Testis (tissue), 3 donors: ENCODE data around the gene ITGA6. TPM values are rescaled to one million over a fixed set of nuclear protein-coding genes. Genes with fewer than 3 reads are reported as not detected.
"Not testable (repeated sequence)": the region's sequence is repeated elsewhere in the genome, so short reads cannot be mapped to it uniquely, and the experiment has no call there.

Experiments used
- DNase-seq: peaks from one replicate; pipeline ENCODE4 v3.0.0-alpha.2; 2019
- H3K27ac ChIP-seq, 2 donors: fragments of 200-600 bp; sonication (generic); one replicate each; pipeline ENCODE4 v1.5.1; 2019
- H3K27me3 ChIP-seq: fragments of 200-600 bp; sonication (generic); one replicate; pipeline ENCODE4 v1.5.1; 2019
- H3K36me3 ChIP-seq: fragments of 200-600 bp; sonication (generic); one replicate; pipeline ENCODE4 v1.5.1; 2017; ENCODE audit warnings: low read depth; ENCODE audit errors: missing control alignments
- H3K4me1 ChIP-seq: fragments of 200-600 bp; sonication (generic); one replicate; pipeline ENCODE4 v1.5.1; 2019
- H3K4me3 ChIP-seq, 2 donors: fragments of 200-600 bp; sonication (generic); one replicate each; pipeline ENCODE4 v1.5.1; 2017 to 2019
- H3K9me3 ChIP-seq: fragments of 200-600 bp; sonication (generic); one replicate; pipeline ENCODE4 v1.5.1; 2017
- POLR2A ChIP-seq: fragments of 450-650 bp; IDR thresholded peaks from one replicate; pipeline ENCODE4 v1.6.1; 2017; ENCODE audit warnings: antibody characterized with exemption, mild to moderate bottlenecking, moderate library complexity
- WGBS, 2 donors: methylation state at CpG; one replicate each; pipeline ENCODE4 v1.1.5; 2018; 5-methylcytosine and 5-hydroxymethylcytosine counted together
- intact Hi-C: fragments of 100-400 bp; cut with DNase I; formaldehyde crosslinking; loops from one replicate; pipeline ENCODE4 v1.15.1; 2023; ENCODE audit warnings: low total_unique reads
- polyA plus RNA-seq: library from polyadenylated mRNA; stranded (reverse); fragments of 350-450 nt; fragmentation: Illumina TruSeq; extraction: RNeasy Lipid Tissue Mini Kit (QIAGEN cat#74804); gene quantifications from one replicate; pipeline ENCODE4 v1.2.3, GENCODE V29; 2014; ENCODE audit warnings: low read depth, low replicate concordance; ENCODE audit not compliant: insufficient read depth
- total RNA-seq, 2 donors: library from RNA; depleted of rRNA; stranded (reverse); fragments of >200 nt; gene quantifications; one replicate each; pipeline ENCODE4 v1.2.3, GENCODE V29; 2016
- TF ChIP-seq, protein P1 (sequence below), 3 experiments: fragments of 450-650 bp in 2 of 3; fragments of 200-600 bp in 1 of 3; sonication (generic) in 1 of 3; IDR thresholded peaks; one replicate each; pipeline ENCODE4 v1.5.1; 2016 to 2019; ENCODE audit warnings: antibody characterized with exemption in 3 of 3, mild to moderate bottlenecking in 2 of 3, moderate library complexity in 1 of 3

ITGA6 gene
- total and polyA plus RNA-seq, 3 donors from 2014 or later, result 57.5 to 232 (median 166) TPM

DNA sequence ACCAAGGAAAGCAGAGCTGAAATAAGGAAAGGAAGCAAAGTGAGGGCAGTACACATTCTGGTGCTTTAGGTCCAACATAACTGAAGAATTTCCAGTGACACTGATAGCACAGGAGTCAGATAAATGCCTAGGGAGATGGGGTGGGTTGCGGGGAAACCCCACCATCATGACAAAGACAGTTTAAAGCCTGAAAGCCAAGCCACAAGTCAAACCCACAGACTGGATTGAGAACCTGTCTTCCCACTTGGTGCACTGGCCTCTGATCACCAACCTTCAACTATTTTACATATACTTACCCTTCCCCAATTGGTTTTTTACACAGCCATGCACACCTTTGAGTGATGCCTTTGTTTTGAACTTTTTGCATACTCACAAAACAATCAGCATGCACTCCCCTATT is 106.3 kb downstream of the ITGA6 start:
- intact Hi-C loops, result no loop called here
- H3K27me3 ChIP-seq, result no peaks in the 10 kb centered on the region
- H3K9me3 ChIP-seq, result no peaks in the 10 kb centered on the region
- no peak overlapping the region for H3K27ac ChIP-seq
- no peaks in the 10 kb centered on the region for H3K4me1 ChIP-seq
- TF ChIP-seq POLR2A, result no peak
- TF ChIP-seq, protein P1, sequence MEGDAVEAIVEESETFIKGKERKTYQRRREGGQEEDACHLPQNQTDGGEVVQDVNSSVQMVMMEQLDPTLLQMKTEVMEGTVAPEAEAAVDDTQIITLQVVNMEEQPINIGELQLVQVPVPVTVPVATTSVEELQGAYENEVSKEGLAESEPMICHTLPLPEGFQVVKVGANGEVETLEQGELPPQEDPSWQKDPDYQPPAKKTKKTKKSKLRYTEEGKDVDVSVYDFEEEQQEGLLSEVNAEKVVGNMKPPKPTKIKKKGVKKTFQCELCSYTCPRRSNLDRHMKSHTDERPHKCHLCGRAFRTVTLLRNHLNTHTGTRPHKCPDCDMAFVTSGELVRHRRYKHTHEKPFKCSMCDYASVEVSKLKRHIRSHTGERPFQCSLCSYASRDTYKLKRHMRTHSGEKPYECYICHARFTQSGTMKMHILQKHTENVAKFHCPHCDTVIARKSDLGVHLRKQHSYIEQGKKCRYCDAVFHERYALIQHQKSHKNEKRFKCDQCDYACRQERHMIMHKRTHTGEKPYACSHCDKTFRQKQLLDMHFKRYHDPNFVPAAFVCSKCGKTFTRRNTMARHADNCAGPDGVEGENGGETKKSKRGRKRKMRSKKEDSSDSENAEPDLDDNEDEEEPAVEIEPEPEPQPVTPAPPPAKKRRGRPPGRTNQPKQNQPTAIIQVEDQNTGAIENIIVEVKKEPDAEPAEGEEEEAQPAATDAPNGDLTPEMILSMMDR (IDR thresholded peaks at IDR 0.05), result no peak
- no peak for DNase-seq
- no peak overlapping the region for H3K4me3 ChIP-seq
- WGBS, 2 donors, result 92 to 100% methylated on average over 1 of the region's 1 CpG
- H3K36me3 ChIP-seq, result no peaks in the 10 kb centered on the region

DNA sequence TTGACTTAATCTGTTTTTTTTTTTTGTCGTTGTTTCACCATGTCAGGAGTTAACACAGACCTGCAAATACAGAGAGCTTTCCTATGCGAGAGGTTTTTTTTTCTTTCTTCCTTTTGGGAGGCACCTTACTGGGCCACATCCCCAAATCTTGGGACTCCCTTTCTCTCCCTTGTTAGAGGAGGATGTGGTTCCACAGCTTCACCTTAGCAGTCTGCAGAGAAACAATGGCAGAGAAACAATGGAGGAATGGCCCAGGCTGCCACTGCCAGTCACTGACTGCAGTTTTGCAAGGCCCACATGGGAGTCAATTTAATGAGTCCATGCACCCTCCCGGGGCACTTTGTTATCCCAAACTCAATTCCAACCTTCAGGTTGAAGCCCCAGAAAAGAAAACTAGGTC is 107.7 kb downstream of the ITGA6 start:
- no peak overlapping the region for H3K27ac ChIP-seq

DNA sequence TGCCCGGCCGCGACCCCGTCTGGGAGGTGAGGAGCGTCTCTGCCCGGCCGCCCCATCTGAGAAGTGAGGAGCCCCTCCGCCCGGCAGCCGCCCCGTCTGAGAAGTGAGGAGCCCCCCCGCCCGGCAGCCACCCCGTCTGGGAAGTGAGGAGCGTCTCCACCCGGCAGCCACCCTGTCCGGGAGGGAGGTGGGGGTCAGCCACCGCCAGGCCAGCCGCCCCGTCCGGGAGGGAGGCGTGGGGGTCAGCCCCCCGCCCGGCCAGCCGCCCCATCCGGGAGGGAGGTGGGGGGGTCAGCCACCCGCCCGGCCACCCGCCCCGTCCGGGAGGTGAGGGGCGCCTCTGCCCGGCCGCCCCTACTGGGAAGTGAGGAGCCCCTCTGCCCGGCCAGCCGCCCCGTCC is 110.5 kb downstream of the ITGA6 start:
- H3K27me3 ChIP-seq, DNase-seq, H3K4me3 ChIP-seq, H3K27ac ChIP-seq, H3K9me3 ChIP-seq, H3K36me3 ChIP-seq, H3K4me1 ChIP-seq, intact Hi-C loops: not testable (repeated sequence)
- WGBS, 2 donors, result 97% methylated on average over 6 of the region's 37 CpGs; no CpG with 5 or more reads in 1 of the 2 donors

More for the DNA sequence above, 107.7 kb downstream of the ITGA6 start:
- Histone ChIP-seq H3K9me3 (no peaks in the 10 kb centered on the region), H3K27me3 (no peaks in the 10 kb centered on the region), H3K4me3 (no peak overlapping the region), H3K36me3 (no peaks in the 10 kb centered on the region), H3K4me1 (no peaks in the 10 kb centered on the region)
- no peak for TF ChIP-seq POLR2A
- TF ChIP-seq, protein P1 (IDR thresholded peaks at IDR 0.05), result no peak
- no peak for DNase-seq
- intact Hi-C loops, result no loop called here
- WGBS, 2 donors, result 98% methylated on average over 3 of the region's 3 CpGs

DNA sequence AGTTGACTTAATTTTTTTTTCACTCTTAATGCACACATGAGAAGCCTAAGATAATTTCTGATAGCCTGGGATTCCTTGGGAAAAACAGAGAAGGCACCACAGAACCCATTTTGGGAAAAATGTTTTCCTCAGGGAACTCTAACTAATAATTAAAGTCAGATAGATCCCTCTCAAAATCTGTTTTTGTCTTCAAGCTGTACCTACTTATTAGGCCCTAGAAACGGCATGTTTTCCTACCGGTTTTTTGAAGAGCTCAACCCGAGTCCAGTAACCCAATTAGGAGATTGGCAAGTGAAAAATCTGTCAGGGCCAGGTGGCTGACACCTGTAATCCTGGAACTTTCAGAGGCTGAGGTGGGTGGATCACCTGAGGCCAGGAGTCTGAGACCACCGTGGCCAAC is 112.4 kb downstream of the ITGA6 start:
- TF ChIP-seq POLR2A, result no peak
- TF ChIP-seq, protein P1 (IDR thresholded peaks at IDR 0.05), result no peak
- Histone ChIP-seq H3K4me3 (no peak overlapping the region), H3K36me3 (no peaks in the 10 kb centered on the region), H3K4me1 (no peaks in the 10 kb centered on the region), H3K27ac (no peak overlapping the region), H3K27me3 (no peaks in the 10 kb centered on the region), H3K9me3 (no peaks in the 10 kb centered on the region)
- DNase-seq, result no peak
- intact Hi-C loops, result no loop called here
- WGBS, 2 donors, result 79 to 93% methylated on average over 4 of the region's 4 CpGs

DNA sequence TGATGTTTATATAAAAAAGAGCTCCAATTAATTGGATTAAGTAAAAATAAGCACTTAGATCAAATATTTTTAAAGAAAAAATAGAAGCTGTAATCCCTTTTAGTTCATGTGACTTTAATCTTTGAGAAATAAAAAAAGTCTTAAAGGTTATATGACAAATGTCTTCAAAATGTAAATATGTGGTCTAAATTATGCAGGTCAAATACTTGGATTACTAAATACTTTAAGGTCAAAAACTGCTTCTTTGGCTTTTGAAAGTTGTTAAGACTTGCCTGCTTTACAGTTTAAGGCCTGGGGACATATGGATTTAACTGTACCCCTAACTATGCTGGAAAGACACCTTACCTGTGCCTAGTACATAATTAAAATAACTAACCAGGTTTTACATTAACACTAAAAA is 113.0 kb downstream of the ITGA6 start:
- no peak for TF ChIP-seq POLR2A
- no peak overlapping the region for H3K4me3 ChIP-seq
- no peaks in the 10 kb centered on the region for H3K9me3 ChIP-seq
- intact Hi-C loops, result no loop called here
- H3K27ac ChIP-seq, result no peak overlapping the region
- H3K4me1 ChIP-seq, result no peaks in the 10 kb centered on the region
- no peak for DNase-seq
- no peaks in the 10 kb centered on the region for H3K27me3 ChIP-seq
- H3K36me3 ChIP-seq, result no peaks in the 10 kb centered on the region

DNA sequence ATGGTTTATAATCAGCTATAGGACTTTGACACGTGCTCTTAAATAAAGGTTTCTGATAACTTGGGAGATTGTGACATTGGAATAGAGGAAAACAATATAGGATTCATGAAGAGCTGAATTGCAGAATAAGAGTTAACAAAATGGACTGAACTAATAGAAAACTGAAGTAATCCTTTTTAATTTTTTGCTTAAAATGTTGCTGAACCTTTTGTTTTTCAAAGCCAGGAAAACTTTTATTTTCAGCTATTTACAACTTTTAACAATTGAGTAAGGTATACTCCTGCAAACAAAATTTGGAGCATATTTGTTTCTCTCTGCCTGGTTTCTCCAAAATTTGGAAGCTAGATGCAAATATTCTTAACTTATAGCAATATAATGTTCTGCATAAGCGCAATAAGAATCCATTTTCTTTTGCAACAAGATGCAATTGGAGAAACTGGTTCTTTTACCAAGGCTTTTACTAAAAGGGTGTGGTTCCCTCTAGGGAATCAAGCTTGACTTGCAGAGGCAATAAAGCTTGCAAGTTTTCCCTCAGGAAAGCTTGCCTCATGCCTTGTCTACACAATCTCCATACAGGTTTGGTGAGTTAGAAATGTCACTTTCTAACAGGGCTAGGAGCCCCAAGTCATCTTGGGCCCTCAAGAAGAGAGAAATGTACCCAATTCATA is 118.2 kb downstream of the ITGA6 start:
- no peak for TF ChIP-seq POLR2A
- TF ChIP-seq, protein P1 (IDR thresholded peaks at IDR 0.05), result no peak
- Histone ChIP-seq H3K4me3 (no peak overlapping the region), H3K36me3 (no peaks in the 10 kb centered on the region), H3K4me1 (no peaks in the 10 kb centered on the region), H3K27ac (no peak overlapping the region), H3K9me3 (no peaks in the 10 kb centered on the region), H3K27me3 (no peaks in the 10 kb centered on the region)
- 90 to 93% methylated on average over 2 of the region's 2 CpGs for WGBS, 2 donors
- no peak for DNase-seq
- intact Hi-C loops, result no loop called here
